ENCODE results near the gene GPD1.
"Not testable (repeated sequence)": the region's sequence is repeated elsewhere in the genome, so short reads cannot be mapped to it uniquely, and the experiment has no call there.

GPD1 gene

GRCh38 chr12:50132505-50133135 lies 28.8 kb downstream of the GPD1 start:
- no peak for DNase-seq

DNA sequence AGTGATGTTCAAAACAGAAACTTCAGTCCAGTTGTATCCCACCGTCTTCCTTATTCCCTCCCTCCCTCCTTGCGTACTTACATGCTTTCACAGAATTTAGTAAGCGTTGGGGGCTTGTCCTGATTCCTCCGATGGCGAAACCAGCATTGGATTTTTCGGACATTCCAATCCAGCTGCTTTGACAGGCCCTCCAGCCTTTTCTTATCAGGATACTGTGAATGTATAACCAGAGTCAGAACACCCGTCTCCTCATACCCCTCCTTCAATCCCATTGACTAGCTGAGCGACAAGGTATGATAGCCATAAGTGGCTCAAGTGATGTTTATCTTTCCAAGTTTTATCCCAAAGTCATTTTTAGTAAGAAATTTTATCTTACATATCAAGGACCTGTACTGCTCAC lies 39.2 kb downstream of the GPD1 start:
- no peak for DNase-seq

- DNase-seq, result no peak
Observed at GRCh38 chr12:50145439-50145838, 41.6 kb downstream of the GPD1 start.

GRCh38 chr12:50147281-50147680 lies 43.5 kb downstream of the GPD1 start:
- no peak for DNase-seq

- DNase-seq, result not testable (repeated sequence)
Observed at GRCh38 chr12:50148011-50148410, 44.2 kb downstream of the GPD1 start.

- no peak for DNase-seq
Observed at GRCh38 chr12:50149311-50149710, 45.5 kb downstream of the GPD1 start.

DNA sequence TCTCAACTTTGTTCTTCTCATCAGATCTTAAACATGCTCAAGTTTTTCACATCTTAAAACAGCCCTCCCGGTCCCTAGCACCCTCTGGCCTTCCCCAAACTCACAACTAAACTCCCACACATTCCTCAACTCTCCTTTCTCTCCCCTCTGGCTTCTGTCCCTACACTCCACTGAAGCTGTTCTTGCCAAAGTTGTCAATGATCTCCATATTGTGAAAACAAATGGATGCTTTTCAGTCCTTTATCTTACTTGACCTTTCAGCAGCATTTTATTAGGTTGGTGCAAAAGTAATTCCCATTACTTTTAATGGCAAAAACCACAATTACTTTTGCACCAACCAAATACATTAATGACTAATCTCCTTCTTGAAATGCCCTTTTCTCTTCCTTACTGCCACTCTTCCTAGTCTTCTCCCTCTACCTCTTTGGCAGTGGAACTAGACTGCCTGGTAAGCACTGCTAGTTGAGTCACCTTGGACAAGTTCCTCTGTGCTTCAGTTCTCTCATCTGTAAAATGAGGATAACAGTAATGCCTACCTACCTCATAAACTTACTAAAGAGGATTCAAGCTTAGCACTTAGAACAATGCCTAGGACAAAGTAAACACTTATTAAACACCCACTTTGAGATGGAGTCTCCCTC lies 47.4 kb downstream of the GPD1 start:
- DNase-seq, result no peak

DNA sequence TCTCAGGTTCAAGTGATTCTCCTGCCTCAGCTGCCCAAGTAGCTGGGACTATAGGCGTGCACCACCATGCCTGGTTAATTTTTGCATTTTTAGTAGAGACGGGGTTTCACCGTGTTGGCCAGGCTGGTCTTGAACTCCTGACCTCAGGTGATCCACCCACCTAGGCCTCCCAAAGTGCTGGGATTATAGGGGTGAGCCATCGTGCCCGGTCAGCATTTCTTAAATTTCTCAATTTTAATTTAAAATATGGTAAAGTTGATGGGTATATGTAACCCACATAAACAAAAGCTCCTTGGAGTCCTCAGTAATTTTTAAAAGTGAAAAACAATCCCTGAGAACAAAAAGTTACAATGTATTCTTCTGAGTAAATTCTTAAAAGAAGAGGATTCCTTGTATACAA lies 51.1 kb downstream of the GPD1 start:
- not testable (repeated sequence) for DNase-seq

DNA sequence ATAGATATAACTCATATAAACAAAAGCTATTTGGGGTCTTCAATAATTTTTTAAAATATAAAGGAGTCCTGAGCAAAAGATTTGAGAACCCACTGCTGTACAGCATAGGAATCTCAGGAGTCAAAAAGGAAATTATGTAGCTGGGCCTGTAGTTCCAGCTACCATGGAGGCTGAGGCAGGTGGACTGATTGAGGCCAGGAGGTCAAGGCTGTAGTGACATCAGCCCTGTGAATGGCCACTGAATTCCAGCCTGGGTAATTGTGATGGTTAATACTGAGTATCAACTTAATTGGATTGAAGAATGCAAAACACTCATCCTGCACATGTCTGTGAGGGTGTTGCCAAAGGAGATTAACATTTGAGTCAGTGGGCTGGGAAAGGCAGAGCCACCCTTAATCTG lies 52.8 kb downstream of the GPD1 start:
- no peak for DNase-seq

GRCh38 chr12:50157259-50157658 lies 53.5 kb downstream of the GPD1 start:
- no peak for DNase-seq

DNA sequence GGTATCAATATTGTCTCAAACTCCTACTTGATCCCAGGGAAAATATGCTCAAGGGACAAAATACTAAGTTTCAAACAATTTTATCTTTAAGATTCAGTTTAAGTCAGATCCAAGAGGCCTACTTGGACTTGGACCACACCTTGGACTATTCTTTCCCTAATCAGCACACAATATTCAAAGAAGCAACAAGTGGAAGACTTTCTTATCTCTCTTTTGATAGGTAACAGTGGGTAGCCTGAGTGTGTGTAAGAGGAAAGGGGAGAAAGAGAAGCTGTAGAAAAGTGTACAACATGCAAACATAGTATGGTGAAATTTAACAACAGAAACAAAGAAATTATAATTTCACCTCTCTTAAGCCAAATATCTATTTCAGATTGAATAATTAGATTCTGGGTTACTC lies 56.8 kb downstream of the GPD1 start:
- no peak for DNase-seq
